Testis (tissue), 2 donors: ENCODE measurements around the gene NXPH4.

Experiments used
- CTCF ChIP-seq, 3 experiments: fragments of 450-650 bp in 2 of 3; fragments of 200-600 bp in 1 of 3; sonication (generic) in 1 of 3; IDR thresholded peaks; one replicate each; pipeline ENCODE4 v1.5.1; 2016 to 2019; ENCODE audit warnings: antibody characterized with exemption in 3 of 3, mild to moderate bottlenecking in 2 of 3, moderate library complexity in 1 of 3
- POLR2A ChIP-seq: fragments of 450-650 bp; IDR thresholded peaks from one replicate; pipeline ENCODE4 v1.6.1; 2017; ENCODE audit warnings: antibody characterized with exemption, mild to moderate bottlenecking, moderate library complexity

- no peak for TF ChIP-seq CTCF (IDR thresholded peaks at IDR 0.05)
- no peak for TF ChIP-seq POLR2A
Observed at GRCh38 chr12:57240926-57241401, 24.4 kb downstream of the NXPH4 start.
